Stimulated activated CD8-positive, alpha-beta memory T cell treated with anti-CD3 and anti-CD28 coated beads, Interleukin-4, amount 100 ng/mL, for 48 hours (primary cell): ENCODE results near the gene IDUA.
"Not testable (repeated sequence)": the region's sequence is repeated elsewhere in the genome, so short reads cannot be mapped to it uniquely, and the experiment has no call there.

Experiments used
- DNase-seq: peaks from one replicate; pipeline ENCODE4 v3.0.0-alpha.2; 2020

IDUA gene

DNA sequence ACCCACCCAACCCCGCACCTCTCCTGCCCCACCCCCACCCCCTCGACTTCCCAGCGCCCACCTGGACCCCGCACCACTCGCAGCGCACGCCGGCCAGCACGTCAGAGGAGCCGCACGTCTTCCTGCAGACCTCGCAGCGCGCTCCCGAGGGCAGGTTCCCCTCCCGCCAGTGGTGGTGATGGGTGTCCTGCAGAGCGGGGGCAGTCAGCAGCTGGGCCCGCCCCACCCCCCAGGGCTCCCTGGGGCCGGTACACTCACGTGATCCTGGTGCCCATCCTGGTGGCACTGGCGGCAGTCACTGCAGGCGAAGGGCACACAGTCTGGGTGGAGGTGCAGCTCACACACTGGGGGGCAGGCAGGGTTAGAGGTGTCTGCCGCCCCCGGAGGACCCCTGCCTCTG, 18.6 kb upstream of the IDUA start:
- DNase-seq: no peak

DNA sequence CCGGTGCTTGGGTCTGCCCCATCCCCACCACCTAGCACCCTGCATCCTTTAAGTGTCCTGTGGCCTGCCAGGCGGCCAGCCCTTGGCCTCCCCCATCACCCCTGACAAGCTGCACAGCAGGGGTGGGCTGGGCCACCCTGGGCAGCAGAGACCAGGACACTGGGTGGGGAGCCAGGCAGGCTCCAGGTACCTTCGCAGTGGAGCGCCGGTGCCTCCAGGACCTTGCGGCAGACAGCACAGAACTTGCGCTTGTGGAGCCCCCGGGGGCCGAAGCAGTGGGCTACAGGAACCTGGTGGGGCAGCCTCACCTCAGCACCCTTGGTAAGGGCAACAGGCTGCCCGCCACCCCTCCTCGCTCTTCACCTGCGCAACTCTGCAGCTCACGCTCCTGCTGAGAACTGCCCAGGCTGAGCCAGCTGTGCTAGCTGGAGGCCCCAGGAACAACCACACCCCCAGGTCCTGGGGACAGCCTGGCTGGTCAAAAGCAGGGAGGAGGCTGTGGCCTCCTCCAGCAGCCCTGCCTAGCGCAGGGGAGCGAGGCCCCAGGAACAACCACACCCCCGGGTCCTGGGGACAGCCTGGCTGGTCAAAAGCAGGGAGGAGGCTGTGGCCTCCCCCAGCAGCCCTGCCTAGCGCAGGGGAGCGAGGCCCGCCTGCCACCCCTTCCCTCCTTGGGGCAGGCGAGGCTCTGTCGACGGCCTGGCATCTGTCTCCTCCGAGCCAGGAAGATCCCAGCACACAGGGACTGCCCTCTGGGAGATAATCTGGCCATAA, 18.0 kb upstream of the IDUA start:
- no peak for DNase-seq

DNA sequence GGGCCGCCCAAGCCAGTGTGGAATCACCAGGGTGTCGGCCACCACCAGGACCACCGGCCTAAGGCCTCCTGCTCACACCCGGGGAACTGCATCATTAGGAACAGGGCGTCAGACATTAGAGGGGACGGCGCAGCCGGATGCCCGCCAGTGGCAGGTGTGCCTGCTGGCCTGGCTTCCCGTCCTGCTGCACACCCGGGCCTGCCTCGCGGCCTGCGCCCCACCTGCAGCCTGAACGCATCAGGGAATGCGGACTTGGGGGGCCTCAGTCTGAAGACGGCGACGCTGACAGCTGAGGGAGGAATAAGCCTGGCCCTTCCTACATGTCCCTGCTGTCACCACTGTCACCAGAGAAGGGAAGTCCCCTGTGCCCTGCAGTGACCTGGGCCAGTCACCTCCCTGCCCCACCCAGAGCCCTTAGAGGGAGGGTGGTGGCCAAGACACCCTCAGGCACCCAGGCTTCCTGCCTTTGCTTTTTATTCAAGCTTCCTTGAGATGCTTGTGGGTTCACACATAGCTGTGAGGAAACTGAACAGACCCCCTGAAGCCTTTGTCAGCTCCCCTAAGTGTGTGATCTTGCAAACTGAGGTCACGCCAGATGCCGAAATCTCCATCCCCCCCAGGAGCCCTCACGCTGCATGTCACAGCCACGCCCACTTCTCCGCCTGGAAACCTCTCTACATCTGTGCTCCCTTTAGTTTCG, 16.6 kb upstream of the IDUA start:
- no peak for DNase-seq

DNA sequence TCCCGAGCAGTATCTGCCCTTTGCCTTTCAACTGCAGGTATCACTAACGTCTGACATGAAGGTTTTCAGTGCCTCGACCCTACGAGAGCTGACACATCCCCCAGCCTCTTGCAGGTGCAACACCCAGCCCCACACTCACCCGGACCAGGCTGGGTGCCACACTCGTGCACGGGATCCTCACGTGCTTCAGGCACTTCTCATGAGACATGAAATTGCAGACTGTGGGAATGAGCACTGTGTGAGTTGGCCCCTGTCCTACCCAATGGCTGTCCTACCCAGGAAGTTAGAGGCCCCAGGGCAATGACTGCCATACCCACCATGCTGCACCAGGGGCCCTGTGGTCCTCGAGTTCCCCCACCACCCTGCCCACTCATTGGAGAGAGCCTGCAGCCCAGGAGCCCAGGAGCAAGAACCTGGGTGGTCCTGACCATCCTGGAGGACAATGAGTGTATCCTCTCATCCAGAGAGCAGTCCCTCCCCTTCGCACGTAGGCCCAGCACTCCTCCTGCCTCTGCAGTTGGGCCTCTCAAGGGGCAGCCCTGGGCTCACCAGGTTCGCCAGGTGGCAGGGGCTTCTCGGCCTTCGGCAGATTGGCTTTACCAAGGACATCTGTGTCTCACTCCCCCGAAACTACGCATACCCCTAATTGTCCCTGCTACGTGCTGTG, 15.9 kb upstream of the IDUA start:
- DNase-seq: no peak

DNA sequence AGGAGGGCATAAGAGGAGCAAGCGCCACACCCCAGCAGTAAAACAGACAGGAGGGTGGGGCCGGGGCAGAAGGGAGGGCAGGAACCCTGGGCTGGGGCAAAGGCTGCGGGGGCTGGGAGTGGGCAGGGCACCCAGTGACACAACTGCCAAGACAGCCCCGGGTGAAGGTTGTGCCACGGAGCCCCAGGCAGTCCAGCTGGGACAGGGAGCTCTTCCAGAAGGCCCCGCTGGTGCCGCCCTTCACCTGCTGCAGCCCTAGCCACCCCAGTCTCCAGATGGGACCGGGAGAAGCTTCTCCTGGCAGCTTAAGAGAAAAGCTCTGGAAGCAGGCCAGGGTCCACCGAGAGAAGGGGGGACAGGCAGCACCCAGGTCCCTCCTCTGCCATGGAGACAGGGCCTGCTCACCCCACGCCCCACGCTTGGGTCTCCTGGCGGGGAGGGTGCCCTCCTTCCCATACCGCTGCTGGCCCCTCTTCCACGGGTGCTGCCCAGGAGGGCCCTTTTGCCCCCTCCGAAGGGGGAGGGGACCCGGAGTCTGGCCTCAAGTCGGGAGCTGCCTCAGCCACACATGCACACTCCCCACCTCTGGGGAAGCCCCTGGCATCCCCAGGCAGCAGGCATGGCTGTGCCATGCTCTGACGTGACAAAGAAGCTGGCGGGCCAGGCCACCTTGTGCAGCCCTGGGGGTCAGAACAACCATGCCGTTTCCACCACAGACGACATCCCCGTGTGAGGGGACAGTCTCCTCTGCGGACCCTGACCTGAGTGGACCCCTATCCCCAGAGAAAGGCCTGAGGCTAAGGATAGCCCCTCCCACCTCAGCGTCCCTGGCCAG, 15.0 kb upstream of the IDUA start:
- no peak for DNase-seq

DNA sequence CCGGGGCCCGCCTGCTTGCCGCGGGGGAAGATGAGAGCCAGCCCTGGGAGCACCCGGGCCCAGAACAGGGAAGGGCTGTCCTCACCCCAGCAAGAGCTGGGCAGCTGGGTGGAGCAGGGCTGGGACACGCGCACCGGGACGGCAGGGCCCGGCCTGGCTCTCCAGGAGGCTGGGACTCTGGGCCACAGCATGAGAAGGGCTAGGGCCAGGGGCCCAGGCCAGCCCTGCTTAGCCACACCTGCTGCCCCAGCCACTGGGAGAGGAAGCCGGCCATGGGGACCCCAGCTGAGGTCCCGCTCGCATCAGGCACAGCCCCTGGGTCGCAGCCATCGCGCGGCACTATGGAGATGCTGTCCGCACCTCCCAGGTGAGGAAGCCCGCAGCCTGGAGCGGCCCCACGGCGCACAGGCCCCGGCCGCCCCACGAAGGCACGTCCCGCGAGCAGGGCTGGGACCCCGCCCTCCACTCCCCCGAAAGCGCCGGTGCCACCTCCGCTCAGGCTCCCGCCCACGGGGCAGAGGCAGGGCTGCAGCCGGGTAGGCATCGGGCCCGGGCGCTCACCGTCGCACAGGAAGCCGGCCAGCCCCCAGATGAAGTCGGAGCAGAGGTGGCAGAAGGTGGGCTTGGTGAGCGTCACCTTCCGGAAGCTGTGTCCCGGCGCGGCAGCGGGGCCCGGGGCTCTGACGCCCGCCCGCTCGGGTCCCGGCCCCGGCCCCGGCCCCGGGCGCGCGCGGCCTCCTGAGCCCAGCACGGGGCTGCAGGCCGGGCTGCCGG, 14.0 kb upstream of the IDUA start:
- DNase-seq: peak; percentile 67

DNA sequence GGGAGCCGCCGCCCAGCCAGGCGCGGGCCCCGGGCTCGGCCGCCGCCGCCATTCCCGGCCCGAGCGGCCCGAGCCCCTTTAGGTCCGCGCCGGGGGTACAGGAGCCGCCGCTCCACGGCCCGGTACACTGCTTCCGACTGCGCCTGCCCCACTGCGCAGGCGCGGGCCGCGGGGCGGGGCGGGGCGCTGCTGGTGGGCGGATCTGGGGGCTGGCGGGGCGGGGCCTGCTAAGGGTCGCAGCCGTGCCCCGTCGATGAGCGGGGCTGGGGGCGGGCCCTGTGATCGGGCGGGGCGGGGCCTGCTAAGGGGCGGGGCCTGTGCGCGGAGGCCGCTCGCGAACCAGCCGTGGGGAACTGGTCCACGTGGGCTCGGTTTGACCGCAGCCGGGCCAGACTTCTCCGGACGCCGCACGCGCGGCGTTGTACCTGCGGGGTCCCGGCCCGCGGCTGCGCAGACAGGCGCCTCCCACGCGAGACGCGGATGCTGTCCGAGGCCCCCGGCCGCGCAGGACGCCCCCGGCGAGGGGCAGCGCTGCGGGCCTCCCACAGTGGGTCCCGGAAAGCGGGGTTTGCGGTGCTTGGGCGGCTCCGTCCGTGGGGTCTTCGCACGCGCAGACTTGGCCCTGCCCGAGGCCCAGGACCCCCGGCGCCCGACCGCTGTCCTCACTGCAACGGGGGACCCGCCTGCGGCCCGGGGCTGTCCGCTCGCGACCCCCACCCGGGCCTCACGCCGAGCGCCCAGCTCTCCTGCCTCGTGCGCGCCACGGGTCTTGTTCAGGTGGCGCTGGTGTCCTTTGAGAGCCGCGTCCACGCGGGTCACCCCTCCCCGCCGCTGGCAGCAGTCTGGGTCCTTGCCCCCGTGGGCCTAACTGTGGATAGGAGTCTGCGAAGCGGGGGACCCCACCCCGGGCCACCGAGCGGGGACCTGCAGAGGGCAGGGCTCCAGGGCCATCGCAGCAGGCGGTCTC, 13.1 kb upstream of the IDUA start, which contains the start of gene DGKQ:
TSS of gene DGKQ (minus strand) at position 139 of the 967 bp plus-strand sequence. CDS start at position 52, 87 bp downstream.
- DNase-seq: peak; percentile 90

DNA sequence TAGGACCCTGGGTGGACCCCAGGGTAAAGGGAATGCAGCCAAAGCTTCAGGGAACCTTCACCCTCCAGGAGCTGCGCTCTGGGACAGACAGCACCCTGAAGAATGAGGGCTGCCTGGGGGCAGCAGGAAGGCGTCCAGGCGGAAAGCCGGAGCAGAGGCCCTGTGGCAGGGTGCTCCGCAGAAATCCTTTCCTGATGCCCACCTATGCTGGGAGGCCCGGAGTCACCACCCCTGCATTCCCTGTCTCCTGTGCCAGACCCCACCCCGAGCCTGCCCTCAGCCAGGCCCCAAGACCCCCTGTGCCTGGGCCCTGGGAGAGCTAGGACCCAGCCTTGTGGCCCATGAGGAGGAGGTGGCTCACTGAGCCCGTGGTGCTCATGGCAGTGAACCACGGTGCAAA, 12.2 kb upstream of the IDUA start:
- DNase-seq: no peak

DNA sequence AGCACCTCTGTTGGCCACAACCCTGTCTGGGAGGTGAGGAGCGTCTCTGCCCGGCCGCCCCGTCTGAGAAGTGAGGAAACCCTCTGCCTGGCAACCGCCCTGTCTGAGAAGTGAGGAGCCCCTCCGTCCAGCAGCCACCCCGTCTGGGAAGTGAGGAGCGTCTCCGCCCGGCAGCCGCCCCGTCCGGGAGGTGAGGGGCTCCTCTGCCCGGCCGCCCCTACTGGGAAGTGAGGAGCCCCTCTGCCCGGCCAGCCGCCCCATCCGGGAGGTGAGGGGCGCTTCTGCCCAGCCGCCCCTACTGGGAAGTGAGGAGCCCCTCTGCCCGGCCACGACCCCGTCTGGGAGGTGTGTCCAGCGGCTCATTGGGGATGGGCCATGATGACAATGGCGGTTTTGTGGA, 10.8 kb upstream of the IDUA start:
- DNase-seq: not testable (repeated sequence)

DNA sequence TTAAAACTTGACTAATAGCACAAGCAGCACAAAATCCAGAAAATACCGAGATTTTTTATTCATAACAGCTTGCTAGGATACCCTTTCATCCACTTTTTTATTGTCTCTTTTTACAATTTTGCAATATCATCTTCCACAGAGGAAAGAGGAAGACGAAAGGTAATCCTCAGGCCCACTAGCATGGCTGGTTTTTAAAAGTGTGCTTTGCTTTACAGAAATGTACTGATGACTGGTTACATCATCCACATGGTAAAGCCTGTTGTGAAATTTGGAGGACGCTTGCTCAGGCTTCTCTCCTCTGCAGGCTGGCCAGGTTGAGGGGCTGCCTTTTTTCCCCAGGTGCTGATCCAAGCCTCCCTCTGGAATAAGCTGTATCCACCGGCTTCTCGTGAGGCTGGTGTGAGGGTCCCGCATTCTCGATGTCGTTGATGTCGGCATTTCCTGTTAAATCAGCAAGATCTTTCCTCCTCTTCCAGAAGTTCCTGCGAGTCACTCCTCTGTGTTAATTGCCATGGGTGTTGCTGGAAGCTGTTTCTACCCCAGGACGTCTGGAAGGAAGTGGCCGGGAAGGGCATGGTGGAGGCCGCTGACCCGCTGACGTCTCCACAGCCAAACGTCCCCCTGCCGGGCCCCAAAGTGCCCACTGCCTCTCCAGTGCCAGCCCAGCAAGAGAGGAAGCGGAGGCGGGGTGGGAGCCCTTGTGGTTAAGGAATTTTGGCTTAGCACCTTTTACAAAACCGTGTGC, 7.7 kb upstream of the IDUA start:
- no peak for DNase-seq

DNA sequence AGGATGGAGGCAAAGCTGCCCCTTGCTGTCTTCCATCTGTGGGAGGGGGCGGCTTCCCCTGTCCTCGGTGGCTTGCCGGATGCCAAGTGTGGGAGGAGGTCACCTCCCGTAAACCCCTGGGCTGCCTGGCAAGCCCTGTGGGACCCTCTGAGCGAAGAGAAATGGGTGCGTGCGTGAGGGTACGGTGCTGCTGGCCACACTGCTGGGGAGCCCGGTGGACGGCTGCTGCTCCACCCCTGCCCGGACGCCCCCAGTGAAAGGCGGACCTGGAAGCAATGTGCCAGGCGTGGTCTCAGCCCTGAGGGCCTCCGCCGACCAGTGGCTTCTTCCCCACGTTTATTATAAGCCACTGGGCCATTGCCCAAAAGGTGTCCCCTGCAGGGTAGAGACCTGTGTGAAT, 4.6 kb upstream of the IDUA start:
- no peak for DNase-seq

DNA sequence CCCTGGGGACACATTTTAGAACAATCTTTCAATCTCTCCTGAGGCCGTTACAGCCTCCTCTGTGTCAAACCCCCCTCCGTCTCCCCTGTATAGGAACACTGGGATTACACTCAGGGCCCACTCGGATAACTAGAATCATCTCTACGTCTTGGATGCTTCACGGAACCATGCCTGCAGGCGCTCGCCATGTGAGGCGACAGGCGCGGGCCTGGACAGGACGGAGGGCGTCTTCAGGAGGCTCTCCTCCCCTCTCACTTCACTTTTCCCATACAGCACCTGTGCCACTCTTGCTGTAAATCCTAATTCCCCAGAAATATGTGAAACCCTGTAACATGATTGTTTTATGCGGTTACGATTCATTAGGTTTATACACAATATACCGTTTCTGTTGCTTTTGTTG, 4.0 kb upstream of the IDUA start:
- DNase-seq: no peak

DNA sequence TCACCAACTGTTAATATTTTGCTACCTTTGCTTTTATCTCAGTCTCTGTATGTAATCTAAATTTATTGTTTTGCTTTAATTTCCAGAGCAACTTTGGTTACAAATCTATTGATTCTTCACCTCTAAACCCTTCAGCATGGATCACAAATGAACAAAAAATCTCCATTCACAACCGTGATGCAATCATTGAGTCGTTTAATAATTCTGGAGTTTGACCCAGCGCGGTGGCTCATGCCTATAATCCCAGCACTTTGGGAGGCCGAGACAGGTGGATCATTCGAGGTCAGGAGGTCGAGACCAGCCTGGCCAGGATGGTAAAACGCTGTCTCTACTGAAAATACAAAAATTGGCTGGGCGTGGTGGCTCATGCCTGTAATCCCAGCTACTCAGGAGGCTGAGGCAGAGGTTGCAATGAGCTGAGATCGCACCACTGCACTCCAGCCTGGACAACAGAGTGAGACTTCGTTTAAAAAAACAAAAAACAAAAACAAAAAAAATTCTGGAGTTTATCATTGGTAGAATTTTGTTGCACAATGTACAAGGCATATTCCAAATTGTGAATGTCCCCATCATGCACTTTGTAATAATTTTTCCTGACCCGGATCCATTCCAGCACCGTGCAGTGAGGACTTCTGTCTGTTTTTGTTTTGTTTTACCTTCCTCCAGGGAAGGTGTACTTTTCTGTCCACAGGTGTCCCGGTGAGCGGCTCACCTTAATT, 2.3 kb upstream of the IDUA start:
- no peak for DNase-seq

DNA sequence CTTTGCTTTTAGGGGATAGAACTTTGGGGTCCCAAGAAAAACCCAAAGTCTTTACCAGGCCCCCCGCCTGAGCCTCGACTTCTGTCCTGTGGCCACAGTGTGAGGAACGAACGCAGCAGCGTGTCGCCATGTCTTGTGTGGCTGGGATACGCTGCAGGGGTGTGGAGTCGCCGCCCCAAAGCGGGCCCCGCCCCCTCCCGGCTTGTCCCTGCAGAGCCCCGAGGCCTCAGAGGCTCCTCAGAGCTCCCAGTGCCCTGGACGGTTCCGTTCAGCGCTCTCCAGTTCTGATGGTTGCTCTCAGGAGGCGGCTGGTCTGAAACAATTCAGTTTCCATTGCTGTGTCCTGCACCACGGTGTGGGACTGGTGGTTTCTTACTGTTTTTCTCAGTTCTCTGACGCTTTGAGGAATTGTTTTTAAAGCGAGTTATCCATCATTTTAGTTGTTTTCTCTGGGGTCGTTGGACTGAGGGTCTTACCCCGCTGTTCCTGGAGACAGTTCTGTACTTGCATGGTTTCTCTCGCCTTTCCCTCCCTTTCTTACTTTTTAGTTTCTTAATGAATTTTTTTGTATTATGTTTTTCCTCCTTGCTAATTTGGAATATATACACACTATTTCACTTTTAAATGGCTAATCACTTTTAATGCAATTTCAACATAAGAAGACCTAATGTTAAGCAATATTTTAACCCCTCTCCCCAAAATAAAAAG, 1.6 kb upstream of the IDUA start:
- DNase-seq: peak; percentile 86

DNA sequence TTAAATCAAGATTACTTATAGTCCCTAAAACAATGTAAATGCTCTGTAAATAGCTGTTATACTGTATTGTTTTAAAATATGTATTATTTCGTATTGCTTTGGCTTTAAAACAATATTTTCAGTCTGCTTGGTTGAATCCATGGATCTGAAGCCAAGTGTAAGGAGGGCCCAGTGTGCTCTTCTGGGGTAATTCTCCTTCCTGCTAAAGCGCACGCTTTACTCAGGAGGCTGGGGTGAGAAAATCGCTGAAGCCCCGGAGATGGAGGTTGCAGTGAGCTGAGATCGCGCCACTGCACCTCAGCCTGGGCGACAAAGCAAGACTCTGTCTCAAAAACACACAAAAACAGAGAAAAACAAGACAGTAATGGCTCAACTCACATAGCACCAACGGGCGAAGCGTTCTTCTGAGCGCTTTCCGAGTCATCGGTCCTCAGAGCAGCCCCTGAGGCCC, 391 bp upstream of the IDUA start:
- no peak for DNase-seq

DNA sequence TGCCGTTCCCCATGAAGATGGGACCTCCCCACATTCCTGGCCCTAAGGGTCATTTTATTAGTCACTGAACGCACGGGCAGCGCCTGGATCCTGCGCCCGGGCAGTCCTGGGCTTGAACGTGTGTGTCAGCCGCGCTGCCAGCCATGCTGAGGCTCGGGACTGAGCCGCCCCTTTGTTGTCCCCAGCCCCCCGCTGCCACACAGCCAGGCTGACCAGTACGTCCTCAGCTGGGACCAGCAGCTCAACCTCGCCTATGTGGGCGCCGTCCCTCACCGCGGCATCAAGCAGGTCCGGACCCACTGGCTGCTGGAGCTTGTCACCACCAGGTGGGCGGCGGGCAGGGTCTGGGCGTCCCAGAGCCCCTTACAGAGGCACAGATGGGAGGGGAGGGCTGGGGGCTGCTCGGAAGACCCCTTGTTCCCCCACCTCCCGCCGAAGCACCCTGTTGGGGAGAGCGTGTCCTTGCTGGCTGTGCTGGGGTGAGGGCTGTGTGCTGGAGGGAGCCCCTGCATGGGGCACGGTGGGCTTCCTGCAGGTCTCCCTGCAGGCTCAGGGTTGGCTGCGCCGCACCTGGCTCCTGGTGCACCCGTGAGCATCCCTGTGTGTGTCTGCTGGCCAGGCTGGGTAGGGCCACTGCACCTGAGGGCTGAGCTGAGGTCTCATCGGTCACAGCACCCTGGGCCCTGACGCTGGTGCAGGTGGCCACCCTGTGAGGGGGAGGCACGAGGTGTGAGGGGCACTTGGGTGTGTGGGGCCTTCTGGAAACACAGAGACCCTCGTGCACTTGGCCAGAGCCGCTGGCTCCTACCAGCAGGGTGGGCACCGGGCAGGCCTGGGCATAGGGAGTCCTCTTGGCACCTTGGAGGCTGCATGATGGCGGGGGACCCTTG, 1.0 kb downstream of the IDUA start:
- no peak for DNase-seq
